Liver (tissue), 9 donors: ENCODE measurements around the gene UVSSA. TPM values are rescaled to one million over a fixed set of nuclear protein-coding genes. Genes with fewer than 3 reads are reported as not detected.

ENCODE experiments used
- DNase-seq: peaks from one replicate; pipeline ENCODE4 v3.0.0-alpha.2; 2017; ENCODE audit warnings: low spot score
- H3K27ac ChIP-seq, 2 donors: one replicate each; pipeline ENCODE4 v1.7.0; 2013; ENCODE audit warnings: inconsistent platforms in 2 of 2, low read length in 2 of 2, control low read depth in 1 of 2, low read depth in 1 of 2, mild to moderate bottlenecking in 1 of 2
- H3K27me3 ChIP-seq, 4 donors: one replicate each; pipeline versions ENCODE4 v1.6.1 to v1.7.0; 2013; ENCODE audit warnings: low read length in 3 of 4, inconsistent platforms in 1 of 4, mild to moderate bottlenecking in 1 of 4, moderate library complexity in 1 of 4; ENCODE audit not compliant: control insufficient read depth in 4 of 4, insufficient read depth in 4 of 4
- H3K36me3 ChIP-seq, 4 donors: one replicate each; pipeline versions ENCODE4 v1.6.1 to v1.7.0; 2013; ENCODE audit warnings: low read length in 3 of 4, mild to moderate bottlenecking in 3 of 4, low read depth in 1 of 4, moderate library complexity in 1 of 4; ENCODE audit not compliant: control insufficient read depth in 4 of 4, insufficient read depth in 3 of 4
- H3K4me1 ChIP-seq, 4 donors: one replicate each; pipeline versions ENCODE4 v1.6.1 to v1.7.0; 2013; ENCODE audit warnings: low read length in 3 of 4, mild to moderate bottlenecking in 3 of 4, moderate library complexity in 1 of 4; ENCODE audit not compliant: control insufficient read depth in 4 of 4, insufficient read depth in 4 of 4
- H3K4me3 ChIP-seq, 3 donors: one replicate each; pipeline versions ENCODE4 v1.6.1 to v1.7.0; 2013; ENCODE audit warnings: low read length in 3 of 3, control low read depth in 1 of 3, low read depth in 1 of 3, mild to moderate bottlenecking in 1 of 3
- H3K9ac ChIP-seq, 2 donors: one replicate each; pipeline ENCODE4 v1.7.0; 2013; ENCODE audit warnings: low read length in 2 of 2, mild to moderate bottlenecking in 2 of 2, moderate library complexity in 2 of 2, control low read depth in 1 of 2, low read depth in 1 of 2
- H3K9me3 ChIP-seq, 4 donors: one replicate each; pipeline versions ENCODE4 v1.6.1 to v1.7.0; 2013; ENCODE audit warnings: low read length in 3 of 4; ENCODE audit not compliant: control insufficient read depth in 4 of 4
- CTCF ChIP-seq: fragments of 150-350 bp; IDR thresholded peaks from 2 replicates; pipeline ENCODE4 v1.5.1; 2017; ENCODE audit warnings: improper control_type of control experiment, low read depth, low read length; ENCODE audit not compliant: missing input control
- EGR1 ChIP-seq, 2 donors: IDR thresholded peaks; 2 replicates each; pipeline ENCODE4 v1.6.1; 2016 to 2018; ENCODE audit warnings: antibody characterized with exemption in 2 of 2, low read depth in 2 of 2
- FOXA2 ChIP-seq: IDR thresholded peaks from 2 replicates; pipeline ENCODE4 v1.6.1; 2016; ENCODE audit warnings: antibody characterized with exemption
- HNF4A ChIP-seq, 2 donors: conservative IDR thresholded peaks; 2 replicates each; pipeline ENCODE4 v1.6.1; 2016; ENCODE audit warnings: antibody characterized with exemption in 2 of 2, mild to moderate bottlenecking in 2 of 2
- HNF4G ChIP-seq: IDR thresholded peaks from 2 replicates; pipeline ENCODE4 v1.6.1; 2016; ENCODE audit warnings: antibody characterized with exemption
- JUND ChIP-seq, 2 donors: IDR thresholded peaks; 2 replicates each; pipeline ENCODE4 v1.6.1; 2016; ENCODE audit warnings: antibody characterized with exemption in 2 of 2
- MAX ChIP-seq: IDR thresholded peaks from 2 replicates; pipeline ENCODE4 v1.6.1; 2016; ENCODE audit warnings: antibody characterized with exemption
- NR2F2 ChIP-seq: IDR thresholded peaks from 2 replicates; pipeline ENCODE4 v1.6.1; 2016; ENCODE audit warnings: antibody characterized with exemption
- RAD21 ChIP-seq, 2 donors: IDR thresholded peaks; 2 replicates each; pipeline ENCODE4 v1.6.1; 2016; ENCODE audit warnings: antibody characterized with exemption in 2 of 2, mild to moderate bottlenecking in 2 of 2
- YY1 ChIP-seq: IDR thresholded peaks from 2 replicates; pipeline ENCODE4 v1.6.1; 2016; ENCODE audit warnings: antibody characterized with exemption, mild to moderate bottlenecking
- WGBS: extraction: QIAGEN DNeasy Blood & Tissue Kit; methylation state at CpG from one replicate; pipeline ENCODE4 v1.1.7; 2013; 5-methylcytosine and 5-hydroxymethylcytosine counted together
- polyA plus RNA-seq, 2 donors: library from polyadenylated mRNA; stranded (reverse) in 1 of 2; unstranded in 1 of 2; fragments of 200-250 nt in 1 of 2; fragments of >200 nt in 1 of 2; fragmentation: Nextera tagmentation in 1 of 2; extraction: Ambion mirVana in 1 of 2; gene quantifications; one replicate each; pipeline versions ENCODE4 v1.2.1 to v1.2.3, GENCODE V29; 2013 to 2015
- total RNA-seq, 2 donors: library from RNA; depleted of rRNA; stranded (reverse); fragments of >200 nt; gene quantifications; one replicate each; pipeline ENCODE4 v1.2.3, GENCODE V29; 2014
- donor health status: healthy.
- donor health status: healthy.
- donor health status: healthy.
- donor health status: healthy.
- donor health status: healthy.

UVSSA gene
- total and polyA plus RNA-seq, 4 donors = 2.2 to 18.3 (median 3.6) TPM

GRCh38 chr4:1400831-1401408 is 53.9 kb downstream of the UVSSA start (continued):
- TF ChIP-seq CTCF = no peak

GRCh38 chr4:1401409-1402020 is 54.5 kb downstream of the UVSSA start:
- Histone ChIP-seq H3K4me3 (no peak overlapping the region), H3K27me3 (peaks cover 2 to 47% (median 7%) of the 10 kb centered on the region in 4 donors)
- no peak for DNase-seq

GRCh38 chr4:1402021-1402515 is 55.1 kb downstream of the UVSSA start:
- H3K36me3 ChIP-seq = no peaks in the 10 kb centered on the region
- H3K27ac ChIP-seq = no peak overlapping the region
- no peak for TF ChIP-seq JUND (IDR thresholded peaks at IDR 0.05)
- no peak for TF ChIP-seq YY1
- peaks cover 0 to 23% (median 6%) of the 10 kb centered on the region in 4 donors for H3K4me1 ChIP-seq
- H3K9ac ChIP-seq = no peak overlapping the region
- 13% methylated on average over 24 of the region's 24 CpGs for WGBS
- no peak overlapping the region for H3K4me3 ChIP-seq
- H3K9me3 ChIP-seq = peaks cover 0 to 7% (median 3%) of the 10 kb centered on the region in 4 donors
- DNase-seq = no peak
- H3K27me3 ChIP-seq = peaks cover 2 to 52% (median 7%) of the 10 kb centered on the region in 4 donors

More at GRCh38 chr4:1401409-1402020, 54.5 kb downstream of the UVSSA start:
- no peak overlapping the region for H3K9ac ChIP-seq
- H3K36me3 ChIP-seq = no peaks in the 10 kb centered on the region
- H3K4me1 ChIP-seq = peaks cover 0 to 18% (median 6%) of the 10 kb centered on the region in 4 donors
- no peak overlapping the region for H3K27ac ChIP-seq
- H3K9me3 ChIP-seq = peaks cover 2 to 8% (median 3%) of the 10 kb centered on the region in 4 donors
- 33% methylated on average over 18 of the region's 18 CpGs for WGBS
- TF ChIP-seq MAX (no peak), HNF4G (no peak), FOXA2 (no peak), RAD21 (IDR thresholded peaks at IDR 0.05) (no peak), JUND (IDR thresholded peaks at IDR 0.05) (no peak), NR2F2 (no peak), EGR1 (IDR thresholded peaks at IDR 0.05; ENCODE audit: low read depth in 2 of 2) (no peak)

GRCh38 chr4:1402516-1403091 is 55.6 kb downstream of the UVSSA start:
- H3K4me3 ChIP-seq = no peak overlapping the region
- WGBS = 6% methylated on average over 69 of the region's 69 CpGs
- H3K27ac ChIP-seq = no peak overlapping the region
- H3K36me3 ChIP-seq = no peaks in the 10 kb centered on the region
- H3K27me3 ChIP-seq = peaks cover 2 to 57% (median 7%) of the 10 kb centered on the region in 4 donors
- peaks cover 0 to 28% (median 6%) of the 10 kb centered on the region in 4 donors for H3K4me1 ChIP-seq
- no peak overlapping the region for H3K9ac ChIP-seq
- peaks cover 0 to 5% (median 3%) of the 10 kb centered on the region in 4 donors for H3K9me3 ChIP-seq
- TF ChIP-seq JUND (IDR thresholded peaks at IDR 0.05) (no peak), HNF4A (conservative IDR thresholded peaks at IDR 0.05) (no peak), YY1 (no peak), CTCF (no peak)
- DNase-seq = no peak
